Esophagus (tissue), 2 donors: Measurements from ENCODE around the gene ARHGAP42. TPM values are rescaled to one million over a fixed set of nuclear protein-coding genes. Genes with fewer than 3 reads are reported as not detected.

Source experiments
- H3K27ac ChIP-seq, 2 donors: one replicate each; pipeline ENCODE4 v1.5.1; 2013; ENCODE audit warnings: low read depth in 2 of 2, mild to moderate bottlenecking in 2 of 2, inconsistent platforms in 1 of 2, low read length in 1 of 2, moderate library complexity in 1 of 2
- H3K27me3 ChIP-seq, 2 donors: one replicate each; pipeline ENCODE4 v1.6.1; 2013; ENCODE audit warnings: low read length in 2 of 2, control low read depth in 1 of 2, mild to moderate bottlenecking in 1 of 2; ENCODE audit not compliant: insufficient read depth in 2 of 2, control insufficient read depth in 1 of 2
- H3K36me3 ChIP-seq, 2 donors: one replicate each; pipeline ENCODE4 v1.6.1; 2013; ENCODE audit warnings: low read length in 1 of 2; ENCODE audit not compliant: control insufficient read depth in 2 of 2, insufficient read depth in 2 of 2
- H3K4me1 ChIP-seq, 2 donors: one replicate each; pipeline ENCODE4 v1.6.1; 2013; ENCODE audit warnings: low read length in 1 of 2; ENCODE audit not compliant: control insufficient read depth in 2 of 2, insufficient read depth in 2 of 2
- H3K4me3 ChIP-seq, 2 donors: one replicate each; pipeline ENCODE4 v1.5.1; 2013; ENCODE audit warnings: low read length in 2 of 2, mild to moderate bottlenecking in 2 of 2, low read depth in 1 of 2, moderate library complexity in 1 of 2
- H3K9me3 ChIP-seq, 2 donors: one replicate each; pipeline ENCODE4 v1.6.1; 2013; ENCODE audit warnings: mild to moderate bottlenecking in 2 of 2, low read depth in 1 of 2, low read length in 1 of 2, moderate library complexity in 1 of 2; ENCODE audit not compliant: control insufficient read depth in 2 of 2, insufficient read depth in 1 of 2
- WGBS, 2 donors: extraction: QIAGEN DNeasy Blood & Tissue Kit; methylation state at CpG; one replicate each; pipeline ENCODE4 v1.1.7; 2013; 5-methylcytosine and 5-hydroxymethylcytosine counted together
- polyA plus RNA-seq, 2 donors: library from polyadenylated mRNA; stranded (reverse); fragments of 200-250 nt; gene quantifications; one replicate each; pipeline ENCODE4 v1.2.3, GENCODE V29; 2013
- donor health status: healthy with polysubstance abuse.
- donor health status: Bipolar disorder and iron deficiency.

Gene ARHGAP42
- polyA plus RNA-seq, 2 donors = 1.0 to 1.2 TPM

- Histone ChIP-seq H3K4me1 (no peaks in the 10 kb centered on the region), H3K36me3 (no peaks in the 10 kb centered on the region), H3K27me3 (no peaks in the 10 kb centered on the region), H3K9me3 (no peaks in the 10 kb centered on the region), H3K27ac (no peak overlapping the region), H3K4me3 (no peak overlapping the region)
- 67 to 82% methylated on average over 2 of the region's 2 CpGs for WGBS, 2 donors
These were observed 129.7 kb downstream of the ARHGAP42 start for GRCh38 chr11:100816823-100817222.

GRCh38 chr11:100817620-100818019 lies 130.5 kb downstream of the ARHGAP42 start:
- Histone ChIP-seq H3K36me3 (no peaks in the 10 kb centered on the region), H3K9me3 (no peaks in the 10 kb centered on the region)
- WGBS, 2 donors = 85 to 90% methylated on average over 2 of the region's 2 CpGs

DNA sequence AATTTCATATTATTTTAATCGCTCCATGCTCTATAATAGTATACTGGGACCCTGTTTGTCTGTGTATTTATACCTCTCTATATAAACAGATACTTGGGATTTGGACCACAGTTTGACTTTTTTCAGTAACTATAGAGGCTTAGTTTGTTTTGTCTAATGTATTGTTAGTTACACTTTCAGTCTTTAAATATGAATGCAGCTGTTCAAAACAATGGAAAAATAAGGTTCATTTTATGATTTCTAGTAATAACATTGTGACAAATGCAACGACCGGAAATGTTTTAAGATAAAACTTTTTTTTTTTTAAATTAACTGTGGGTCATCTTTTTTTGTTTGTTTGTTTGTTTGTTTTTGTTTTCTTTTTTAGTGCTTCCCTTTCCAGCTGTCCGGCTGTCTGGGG lies 133.5 kb downstream of the ARHGAP42 start:
- no peaks in the 10 kb centered on the region for H3K36me3 ChIP-seq
- H3K27ac ChIP-seq = no peak overlapping the region
- H3K27me3 ChIP-seq = no peaks in the 10 kb centered on the region
- no peaks in the 10 kb centered on the region for H3K4me1 ChIP-seq
- 84 to 94% methylated on average over 4 of the region's 4 CpGs for WGBS, 2 donors
- no peak overlapping the region for H3K4me3 ChIP-seq
- no peaks in the 10 kb centered on the region for H3K9me3 ChIP-seq

More at GRCh38 chr11:100817620-100818019, 130.5 kb downstream of the ARHGAP42 start:
- Histone ChIP-seq H3K27ac (no peak overlapping the region), H3K27me3 (no peaks in the 10 kb centered on the region), H3K4me1 (no peaks in the 10 kb centered on the region), H3K4me3 (no peak overlapping the region)

- Histone ChIP-seq H3K4me1 (no peaks in the 10 kb centered on the region), H3K36me3 (no peaks in the 10 kb centered on the region), H3K4me3 (no peak overlapping the region), H3K9me3 (no peaks in the 10 kb centered on the region), H3K27ac (no peak overlapping the region), H3K27me3 (no peaks in the 10 kb centered on the region)
- WGBS, 2 donors = 49 to 52% methylated on average over 2 of the region's 2 CpGs
These were observed 134.1 kb downstream of the ARHGAP42 start for GRCh38 chr11:100821198-100821597.

GRCh38 chr11:100823360-100823759 lies 136.3 kb downstream of the ARHGAP42 start:
- H3K27ac ChIP-seq = no peak overlapping the region

DNA sequence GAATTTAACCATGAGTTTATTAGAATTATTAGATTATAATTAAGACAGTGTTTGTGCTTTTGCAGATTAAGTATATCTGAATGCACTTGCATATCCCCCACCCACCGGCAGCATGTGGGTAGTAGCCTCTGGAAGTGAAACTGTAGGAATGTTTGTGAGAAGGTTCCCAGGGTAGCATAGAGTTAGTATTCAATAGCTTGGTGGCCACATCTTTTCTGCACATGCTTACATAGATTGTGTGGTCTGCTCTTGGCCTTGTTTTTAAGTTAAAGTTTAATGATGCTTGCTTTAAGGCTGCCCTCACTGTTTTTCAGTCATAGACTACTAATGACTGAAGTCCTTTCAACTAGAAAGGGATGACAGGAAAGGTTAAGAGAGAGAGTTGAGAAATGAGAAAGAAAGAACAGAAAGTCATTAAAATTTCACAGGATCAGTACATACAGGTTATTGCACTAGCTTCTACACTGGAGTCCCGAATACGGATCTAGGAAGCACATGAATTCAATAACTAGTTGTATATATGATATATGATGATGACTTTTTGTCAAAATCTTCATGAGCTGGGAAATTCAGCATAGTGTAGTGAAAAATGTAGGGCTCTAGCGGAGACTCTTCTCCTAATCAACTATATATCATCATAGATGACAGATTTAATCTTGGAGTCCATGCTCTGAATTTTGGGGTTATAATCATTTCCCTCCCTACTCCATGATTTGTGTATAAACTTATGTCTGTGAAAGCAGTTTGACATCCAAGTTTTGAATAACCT lies 137.1 kb downstream of the ARHGAP42 start:
- Histone ChIP-seq H3K9me3 (no peaks in the 10 kb centered on the region), H3K27ac (no peak overlapping the region), H3K4me1 (no peaks in the 10 kb centered on the region), H3K4me3 (no peak overlapping the region), H3K27me3 (no peaks in the 10 kb centered on the region), H3K36me3 (no peaks in the 10 kb centered on the region)
- 87 to 89% methylated on average over 4 of the region's 4 CpGs for WGBS, 2 donors

More at GRCh38 chr11:100823360-100823759, 136.3 kb downstream of the ARHGAP42 start:
- Histone ChIP-seq H3K9me3 (no peaks in the 10 kb centered on the region), H3K4me3 (no peak overlapping the region), H3K36me3 (no peaks in the 10 kb centered on the region), H3K4me1 (no peaks in the 10 kb centered on the region), H3K27me3 (no peaks in the 10 kb centered on the region)
- WGBS, 2 donors = 61 to 68% methylated on average over 1 of the region's 1 CpG

DNA sequence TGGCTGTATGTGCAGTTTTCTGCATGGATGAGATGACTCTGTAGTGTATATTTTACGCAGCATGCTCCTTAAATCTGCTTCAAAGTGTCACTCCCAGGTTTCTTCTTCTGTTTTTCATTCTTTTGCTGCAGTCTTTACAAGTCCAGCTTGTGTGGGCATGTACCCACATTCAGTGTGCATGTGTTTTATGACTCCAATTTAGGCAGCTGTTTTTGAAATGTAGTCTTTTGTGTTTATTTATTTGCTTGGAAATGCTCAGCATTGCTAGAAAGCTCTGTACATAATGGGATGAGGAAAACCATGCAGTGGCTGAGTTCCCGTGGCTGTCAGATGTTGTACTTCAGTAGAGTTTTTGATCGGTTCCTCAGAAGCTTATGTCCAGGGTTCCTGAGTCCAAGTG lies 138.5 kb downstream of the ARHGAP42 start:
- Histone ChIP-seq H3K36me3 (no peaks in the 10 kb centered on the region), H3K4me1 (no peaks in the 10 kb centered on the region), H3K9me3 (no peaks in the 10 kb centered on the region), H3K27me3 (no peaks in the 10 kb centered on the region), H3K4me3 (no peak overlapping the region), H3K27ac (no peak overlapping the region)
- WGBS, 2 donors = 40 to 60% methylated on average over 3 of the region's 3 CpGs

- peaks cover 0 to 4% of the 10 kb centered on the region in 2 donors for H3K4me1 ChIP-seq
- no peak overlapping the region for H3K4me3 ChIP-seq
- H3K9me3 ChIP-seq = no peaks in the 10 kb centered on the region
- H3K27me3 ChIP-seq = no peaks in the 10 kb centered on the region
- no peak overlapping the region for H3K27ac ChIP-seq
- H3K36me3 ChIP-seq = no peaks in the 10 kb centered on the region
- 94 to 95% methylated on average over 1 of the region's 1 CpG for WGBS, 2 donors
These were observed 141.0 kb downstream of the ARHGAP42 start for GRCh38 chr11:100827934-100828661.

DNA sequence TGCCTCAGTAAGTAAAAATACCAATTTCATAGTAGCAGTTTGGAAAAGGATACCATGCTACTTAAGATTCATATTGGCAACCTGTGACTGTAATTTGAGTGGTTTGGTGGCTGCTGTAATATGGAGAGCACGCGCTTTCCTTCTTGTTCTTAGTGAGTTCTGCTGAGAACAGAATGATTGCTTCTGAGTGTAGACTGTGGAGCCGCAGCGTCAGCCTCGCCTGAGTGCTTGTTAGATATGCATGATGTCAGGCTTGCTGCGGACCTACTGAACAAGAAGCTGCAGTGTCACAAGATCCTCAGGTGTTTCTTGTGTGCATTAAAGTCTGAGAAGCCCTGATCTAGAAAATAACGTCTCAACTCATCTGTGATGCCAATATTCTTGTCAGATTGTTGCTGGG lies 143.2 kb downstream of the ARHGAP42 start:
- Histone ChIP-seq H3K4me3 (no peak overlapping the region), H3K36me3 (no peaks in the 10 kb centered on the region), H3K27me3 (no peaks in the 10 kb centered on the region), H3K27ac (no peak overlapping the region), H3K9me3 (no peaks in the 10 kb centered on the region), H3K4me1 (peaks cover 0 to 4% of the 10 kb centered on the region in 2 donors)
- 65 to 68% methylated on average over 7 of the region's 7 CpGs for WGBS, 2 donors
